ENCODE data around the gene GLRX2.

GRCh38 chr1:193086342-193086741 is 18.9 kb downstream of the GLRX2 start:
- no peak for TF ChIP-seq CTCF (conservative IDR thresholded peaks at IDR 0.05; ENCODE audit: low read depth, low read length)
- TF ChIP-seq EZH2 (IDR thresholded peaks at IDR 0.05; ENCODE audit: borderline replicate concordance, low read depth, low read length, poor library complexity, severe bottlenecking): no peak
